ENCODE measurements around the gene KCNQ2.

- TF ChIP-seq GATA3 (IDR thresholded peaks at IDR 0.05; ENCODE audit: low read depth, low read length) (no peak), GATA2 (IDR thresholded peaks at IDR 0.05; ENCODE audit: low read depth, low read length) (no peak)
Measured at GRCh38 chr20:63429992-63430391, 42.5 kb downstream of the KCNQ2 start.
